Activated CD4-positive, alpha-beta T cell treated with anti-CD3 and anti-CD28 coated beads, Interleukin-2, Interleukin-6, amounts not matched to agents 100 ng/mL and 50 ng/mL, durations not matched to agents 16 hours and 8 hours (primary cell): ENCODE results near the gene PAQR9.

Experiments used
- DNase-seq: peaks from one replicate; pipeline ENCODE4 v3.0.0-alpha.2; 2020

Gene PAQR9

GRCh38 chr3:142982038-142982773 lies 18.7 kb upstream of the PAQR9 start:
- no peak for DNase-seq

GRCh38 chr3:142981108-142981507 lies 17.6 kb upstream of the PAQR9 start:
- no peak for DNase-seq

- DNase-seq, result no peak
Observed at GRCh38 chr3:142977399-142977728, 13.9 kb upstream of the PAQR9 start.

GRCh38 chr3:142976621-142977398 lies 13.3 kb upstream of the PAQR9 start:
- no peak for DNase-seq

- DNase-seq, result no peak
Observed at GRCh38 chr3:142975316-142975995, 12.0 kb upstream of the PAQR9 start.

- no peak for DNase-seq
Observed at GRCh38 chr3:142973217-142974009, 9.9 kb upstream of the PAQR9 start.

GRCh38 chr3:142972092-142972753 lies 8.7 kb upstream of the PAQR9 start:
- DNase-seq, result no peak

GRCh38 chr3:142971431-142971830 lies 8.0 kb upstream of the PAQR9 start:
- DNase-seq, result no peak

- no peak for DNase-seq
Observed at GRCh38 chr3:142968319-142969025, 5.0 kb upstream of the PAQR9 start.

- DNase-seq, result no peak
Observed at GRCh38 chr3:142966808-142967207, 3.3 kb upstream of the PAQR9 start.

GRCh38 chr3:142965581-142965980 lies 2.1 kb upstream of the PAQR9 start:
- no peak for DNase-seq

GRCh38 chr3:142963234-142963515 lies 299 bp downstream of the PAQR9 start:
- no peak for DNase-seq

GRCh38 chr3:142962520-142963233 lies 797 bp downstream of the PAQR9 start:
- DNase-seq, result no peak

- no peak for DNase-seq
Observed at GRCh38 chr3:142962175-142962519, 1.3 kb downstream of the PAQR9 start.

- no peak for DNase-seq
Observed at GRCh38 chr3:142961539-142961938, 1.9 kb downstream of the PAQR9 start.

GRCh38 chr3:142960322-142960850 lies 3.1 kb downstream of the PAQR9 start:
- DNase-seq, result no peak

GRCh38 chr3:142958707-142959106 lies 4.8 kb downstream of the PAQR9 start:
- peak; percentile 50 for DNase-seq

- DNase-seq, result no peak
Observed at GRCh38 chr3:142953443-142953842, 10.0 kb downstream of the PAQR9 start.

- no peak for DNase-seq
Observed at GRCh38 chr3:142952272-142953193, 10.9 kb downstream of the PAQR9 start.

- no peak for DNase-seq
Observed at GRCh38 chr3:142951794-142952193, 11.7 kb downstream of the PAQR9 start.
